DOHH2 (cell line): ENCODE results near the gene RB1.
"Not testable (repeated sequence)": the region's sequence is repeated elsewhere in the genome, so short reads cannot be mapped to it uniquely, and the experiment has no call there.

ENCODE experiments used
- H3F3A ChIP-seq: fragments of 200-600 bp; sonication (generic), shearing (Covaris generic); 2 replicates; pipeline ENCODE4 v1.6.0; 2016; ENCODE audit warnings: antibody characterized with exemption, mild to moderate bottlenecking; ENCODE audit not compliant: control insufficient read depth, insufficient read depth
- H3K27ac ChIP-seq: fragments of 200-600 bp; sonication (generic); 2 replicates; pipeline ENCODE4 v1.5.1; 2014; ENCODE audit warnings: low read depth, mild to moderate bottlenecking, low read length, moderate library complexity
- H3K27me3 ChIP-seq: fragments of 200-600 bp; sonication (generic); 2 replicates; pipeline ENCODE4 v1.6.1; 2014; ENCODE audit warnings: mild to moderate bottlenecking, low read length, mixed read lengths; ENCODE audit not compliant: control insufficient read depth
- H3K36me3 ChIP-seq: fragments of 200-600 bp; sonication (generic); 2 replicates; pipeline ENCODE4 v1.6.1; 2014; ENCODE audit warnings: mild to moderate bottlenecking, low read length, moderate library complexity, mixed read lengths; ENCODE audit not compliant: control insufficient read depth
- H3K4me1 ChIP-seq: fragments of 200-600 bp; sonication (generic); 2 replicates; pipeline ENCODE4 v1.6.1; 2014; ENCODE audit warnings: mild to moderate bottlenecking, low read length, mixed read lengths; ENCODE audit not compliant: control insufficient read depth
- H3K4me2 ChIP-seq: fragments of 200-600 bp; sonication (generic); 2 replicates; pipeline ENCODE4 v1.6.0; 2014; ENCODE audit warnings: mild to moderate bottlenecking, low read length, moderate library complexity
- H3K4me3 ChIP-seq: fragments of 200-600 bp; sonication (generic); 2 replicates; pipeline ENCODE4 v1.5.1; 2014; ENCODE audit warnings: mild to moderate bottlenecking, low read length, mixed read lengths
- H3K79me2 ChIP-seq: fragments of 200-600 bp; sonication (generic); 2 replicates; pipeline ENCODE4 v1.6.1; 2014; ENCODE audit warnings: mild to moderate bottlenecking, low read length, mixed read lengths; ENCODE audit not compliant: control insufficient read depth
- H3K9me2 ChIP-seq: fragments of 200-600 bp; sonication (generic); replicated peaks from 2 replicates; pipeline ENCODE4 v1.6.1; 2014; ENCODE audit warnings: mild to moderate bottlenecking, low read length, mixed read lengths; ENCODE audit not compliant: control insufficient read depth
- H3K9me3 ChIP-seq: fragments of 200-600 bp; sonication (generic); 2 replicates; pipeline ENCODE4 v1.6.1; 2014; ENCODE audit warnings: antibody characterized with exemption, low read length, mixed read lengths; ENCODE audit not compliant: control insufficient read depth, insufficient read depth
- H4K20me1 ChIP-seq: fragments of 200-600 bp; sonication (generic); 2 replicates; pipeline ENCODE4 v1.6.0; 2014; ENCODE audit warnings: low read depth, mild to moderate bottlenecking, antibody characterized with exemption, low read length, moderate library complexity; ENCODE audit not compliant: control insufficient read depth, insufficient read depth
- CTCF ChIP-seq: fragments of 200-600 bp; sonication (generic); IDR thresholded peaks from one replicate; pipeline ENCODE4 v1.5.1; 2014; ENCODE audit warnings: antibody characterized with exemption, mild to moderate bottlenecking, low read depth, low read length; ENCODE audit not compliant: poor library complexity, severe bottlenecking
- EZH2phosphoT487 ChIP-seq: fragments of 200-600 bp; sonication (generic); IDR thresholded peaks from 2 replicates; pipeline ENCODE4 v1.6.1; 2017; ENCODE audit warnings: borderline replicate concordance, mild to moderate bottlenecking, antibody characterized with exemption, low read length, moderate library complexity, mixed read lengths

Gene RB1

GRCh38 chr13:48346583-48346982, 43.0 kb downstream of the RB1 start:
- Histone ChIP-seq H3K9me3 (peaks cover 6% of the 10 kb centered on the region; the same call in 1 of the 2 replicates), H3K36me3 (peaks cover 91% of the 10 kb centered on the region)

GRCh38 chr13:48349525-48349924, 46.0 kb downstream of the RB1 start:
- peaks cover 96% of the 10 kb centered on the region for H3K36me3 ChIP-seq
- TF ChIP-seq CTCF: no peak
- TF ChIP-seq EZH2phosphoT487: no peak

More at GRCh38 chr13:48346583-48346982, 43.0 kb downstream of the RB1 start:
- no peaks in the 10 kb centered on the region for H3K27me3 ChIP-seq
- TF ChIP-seq CTCF (no peak), EZH2phosphoT487 (no peak)
- no peaks in the 10 kb centered on the region for H3K9me2 ChIP-seq
- no peaks in the 10 kb centered on the region for H4K20me1 ChIP-seq
- H3K4me3 ChIP-seq: no peak overlapping the region
- H3K79me2 ChIP-seq: no peaks in the 10 kb centered on the region; the same call in 1 of the 2 replicates
- H3F3A ChIP-seq: no peaks in the 10 kb centered on the region
- H3K4me2 ChIP-seq: no peak overlapping the region
- no peaks in the 10 kb centered on the region for H3K4me1 ChIP-seq
- no peak overlapping the region for H3K27ac ChIP-seq

GRCh38 chr13:48353590-48353989, 50.0 kb downstream of the RB1 start:
- Histone ChIP-seq H4K20me1 (no peaks in the 10 kb centered on the region), H3K27ac (no peak overlapping the region), H3K9me3 (peaks cover 23% of the 10 kb centered on the region), H3F3A (peaks cover 10% of the 10 kb centered on the region; the same call in 1 of the 2 replicates), H3K27me3 (no peaks in the 10 kb centered on the region), H3K4me1 (no peaks in the 10 kb centered on the region), H3K36me3 (peaks cover 91% of the 10 kb centered on the region), H3K4me3 (no peak overlapping the region), H3K4me2 (no peak overlapping the region), H3K9me2 (no peaks in the 10 kb centered on the region), H3K79me2 (no peaks in the 10 kb centered on the region)
- no peak for TF ChIP-seq CTCF
- TF ChIP-seq EZH2phosphoT487: no peak

More at GRCh38 chr13:48349525-48349924, 46.0 kb downstream of the RB1 start:
- H3K27ac ChIP-seq: no peak overlapping the region
- no peaks in the 10 kb centered on the region for H4K20me1 ChIP-seq
- H3K4me3 ChIP-seq: no peak overlapping the region
- no peaks in the 10 kb centered on the region for H3K79me2 ChIP-seq
- no peaks in the 10 kb centered on the region for H3K27me3 ChIP-seq
- H3K9me3 ChIP-seq: peaks cover 23% of the 10 kb centered on the region
- H3K4me2 ChIP-seq: no peak overlapping the region
- no peaks in the 10 kb centered on the region for H3K4me1 ChIP-seq
- no peaks in the 10 kb centered on the region for H3F3A ChIP-seq
- H3K9me2 ChIP-seq: no peaks in the 10 kb centered on the region

GRCh38 chr13:48355524-48355923, 52.0 kb downstream of the RB1 start:
- H3K4me1 ChIP-seq, H3K27ac ChIP-seq, H3K4me2 ChIP-seq, H4K20me1 ChIP-seq, H3K9me2 ChIP-seq, H3K4me3 ChIP-seq, H3K79me2 ChIP-seq, H3K27me3 ChIP-seq: not testable (repeated sequence)
- Histone ChIP-seq H3K9me3 (peaks cover 22% of the 10 kb centered on the region), H3K36me3 (peaks cover 84% of the 10 kb centered on the region), H3F3A (peaks cover 10% of the 10 kb centered on the region; the same call in 1 of the 2 replicates)
